HG03039 (cell line): ENCODE measurements around the gene AOAH.

Experiments used
- ATAC-seq: cut with Tn5 transposase; IDR thresholded peaks from one replicate; pipeline ENCODE4 v1.9.1; 2021; ENCODE audit warnings: mild to moderate bottlenecking, moderate library complexity; ENCODE audit not compliant: unreplicated experiment

Gene AOAH

GRCh38 chr7:36636126-36636525 is 88.2 kb downstream of the AOAH start:
- ATAC-seq, result no peak

DNA sequence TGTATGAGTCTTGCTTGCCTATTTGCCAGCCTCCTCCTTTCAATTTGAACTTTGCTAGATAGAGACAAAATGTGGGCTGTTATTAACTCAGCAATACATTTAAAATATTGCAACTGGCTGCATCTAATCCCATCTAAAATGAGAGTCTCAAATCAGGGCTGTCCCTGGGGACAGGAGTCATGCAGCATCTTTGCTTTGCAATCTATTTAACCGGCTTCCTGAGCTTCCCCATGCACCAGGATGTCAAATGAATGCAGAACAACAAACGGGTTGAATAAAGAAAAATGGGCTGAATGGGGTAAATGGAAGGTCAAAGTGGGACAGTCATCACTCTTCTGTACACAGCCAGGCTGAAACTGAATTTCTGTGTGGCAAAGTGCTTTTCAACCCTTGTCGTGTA is 89.2 kb downstream of the AOAH start:
- no peak for ATAC-seq

GRCh38 chr7:36633377-36633776 is 90.9 kb downstream of the AOAH start:
- ATAC-seq, result no peak

DNA sequence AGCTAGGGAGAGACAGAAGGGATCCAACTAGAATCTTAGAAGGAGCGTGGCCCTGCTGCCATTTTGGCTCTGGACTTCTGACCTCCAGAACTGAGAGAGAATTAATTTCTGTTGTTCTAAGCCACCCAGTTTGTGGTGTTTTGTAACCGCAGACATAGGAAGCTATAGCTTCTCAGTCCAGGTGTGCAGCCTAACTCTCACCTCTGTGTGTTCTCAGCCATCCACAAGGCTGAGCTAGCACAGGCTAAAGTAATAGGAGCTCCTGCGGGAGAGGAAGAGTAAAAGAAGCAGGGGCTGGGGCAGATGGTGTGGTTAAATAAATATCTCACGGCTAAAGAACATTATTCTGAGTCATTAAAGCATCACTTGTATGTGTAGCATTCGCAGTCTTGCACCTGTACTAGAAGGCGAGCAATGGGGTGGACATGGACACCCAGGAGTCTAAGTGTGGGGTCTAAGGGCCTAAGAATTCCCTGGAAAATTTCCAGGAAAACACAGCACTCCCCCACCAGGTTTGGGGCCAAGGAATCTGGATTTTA is 94.1 kb downstream of the AOAH start:
- ATAC-seq, result no peak

GRCh38 chr7:36629351-36629750 is 94.9 kb downstream of the AOAH start:
- ATAC-seq, result no peak

- ATAC-seq, result no peak
Observed at GRCh38 chr7:36627836-36628235, 96.5 kb downstream of the AOAH start.

DNA sequence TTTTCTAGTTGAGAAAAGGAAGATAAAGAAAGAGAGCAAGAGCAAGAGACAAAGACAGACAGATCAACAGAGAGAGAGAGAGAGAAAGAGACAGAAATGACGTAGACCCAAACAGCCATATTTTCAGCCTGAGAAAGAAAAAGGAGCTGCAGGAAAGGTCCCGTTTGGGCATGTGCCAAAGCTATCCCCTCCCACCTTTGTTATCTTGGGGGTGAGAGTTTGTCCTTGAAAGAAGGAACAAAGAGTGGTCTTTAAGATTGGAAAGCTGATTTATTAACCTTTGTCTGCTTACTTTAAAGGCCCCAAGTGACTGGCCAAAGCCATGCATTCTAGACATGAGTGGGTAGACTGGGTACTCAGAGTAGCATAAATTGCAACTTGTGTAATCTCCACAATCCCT is 98.2 kb downstream of the AOAH start:
- ATAC-seq, result no peak

DNA sequence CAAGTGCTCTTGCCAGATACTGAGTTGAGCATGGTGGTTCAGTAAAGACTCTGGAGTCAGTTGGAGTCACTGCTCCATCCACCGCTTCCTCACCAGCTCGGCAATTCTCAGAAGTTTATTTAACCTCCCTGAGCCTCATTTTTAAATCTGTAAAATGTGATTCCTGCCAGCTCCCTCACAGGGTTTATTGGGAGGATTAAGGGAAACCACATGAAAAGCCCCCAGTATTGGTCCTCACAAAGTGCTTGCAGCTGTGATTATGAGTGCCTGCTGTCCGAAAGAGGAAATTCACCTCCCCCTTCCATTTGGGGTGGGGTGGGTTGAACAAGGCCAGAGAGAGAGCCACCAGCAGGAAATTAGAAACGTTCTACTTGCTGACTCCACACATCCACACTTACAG is 99.0 kb downstream of the AOAH start:
- ATAC-seq, result no peak

DNA sequence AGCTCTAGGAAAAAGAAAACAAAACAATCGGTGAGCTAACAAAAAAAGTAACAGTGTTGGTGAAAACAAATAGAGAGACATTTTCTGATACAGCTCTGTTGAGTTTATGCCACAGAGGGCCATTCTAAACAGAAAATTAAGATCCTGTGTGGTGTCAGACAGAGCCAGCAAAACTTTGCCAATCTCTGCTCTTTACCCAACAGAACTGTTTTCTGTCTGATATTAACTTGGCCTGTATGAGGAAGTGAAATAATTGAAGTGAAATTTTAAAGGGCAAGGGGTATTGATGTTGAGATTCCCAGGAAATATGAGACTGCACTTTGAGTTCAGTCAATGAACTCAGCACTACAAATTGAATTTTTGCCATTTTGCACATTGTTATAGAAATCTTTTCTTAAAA is 101.0 kb downstream of the AOAH start:
- no peak for ATAC-seq

DNA sequence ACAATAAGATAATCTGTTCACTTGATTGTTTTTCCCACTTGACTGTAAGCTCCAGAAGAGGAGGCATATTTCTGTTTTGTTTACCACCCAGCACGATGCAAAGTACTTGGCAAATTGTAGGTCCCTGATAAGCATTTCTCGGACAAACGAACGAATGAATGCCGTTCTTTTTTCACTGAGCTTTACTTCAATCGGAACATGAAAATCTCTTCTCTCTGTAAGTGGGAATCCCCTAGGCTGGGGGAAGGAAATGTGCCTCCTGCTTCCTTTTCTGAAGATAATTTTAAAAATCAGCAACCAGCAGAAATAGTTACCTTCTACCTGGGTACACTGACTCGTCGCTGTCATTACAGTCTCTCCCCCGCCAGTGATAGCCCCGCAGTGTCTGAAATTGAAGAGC is 102.9 kb downstream of the AOAH start:
- ATAC-seq, result no peak

GRCh38 chr7:36620166-36620708 is 104.1 kb downstream of the AOAH start:
- no peak for ATAC-seq

GRCh38 chr7:36617408-36617807 is 106.9 kb downstream of the AOAH start:
- no peak for ATAC-seq

DNA sequence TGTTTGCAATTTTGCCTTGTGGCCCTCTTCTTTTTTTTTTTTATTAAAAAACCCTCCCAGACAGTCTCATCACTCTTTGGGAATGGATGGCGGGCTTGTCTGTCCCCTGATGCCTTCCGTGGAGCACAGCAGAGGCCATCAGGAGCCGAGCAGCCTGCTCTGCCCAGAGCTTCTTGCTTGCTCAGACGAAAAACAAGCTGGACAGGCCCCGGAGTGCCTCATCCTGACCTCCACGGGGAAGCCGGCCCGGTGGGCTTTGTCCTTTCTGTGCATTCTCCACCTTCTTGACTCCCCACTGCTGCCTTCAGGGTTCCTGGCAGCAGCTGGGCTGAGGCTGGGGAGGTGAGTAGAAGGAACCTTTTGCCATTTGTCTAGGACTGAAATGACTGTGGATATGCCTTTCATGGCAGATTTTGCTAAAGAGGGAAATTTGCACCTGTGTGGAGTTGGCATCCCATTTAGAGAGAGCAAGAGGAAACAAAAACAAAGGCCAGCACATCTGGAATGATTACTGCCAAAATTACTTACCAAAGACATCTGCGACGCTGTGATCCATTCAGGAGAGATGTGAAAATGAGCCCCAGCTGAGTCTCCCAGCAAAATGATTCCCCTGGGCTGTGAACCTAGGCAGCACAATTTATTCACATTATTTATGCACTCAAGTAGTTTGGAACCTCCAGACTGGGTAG is 108.3 kb downstream of the AOAH start:
- ATAC-seq, result no peak

GRCh38 chr7:36614959-36615358 is 109.3 kb downstream of the AOAH start:
- no peak for ATAC-seq

GRCh38 chr7:36613031-36613614 is 111.2 kb downstream of the AOAH start:
- ATAC-seq, result no peak

DNA sequence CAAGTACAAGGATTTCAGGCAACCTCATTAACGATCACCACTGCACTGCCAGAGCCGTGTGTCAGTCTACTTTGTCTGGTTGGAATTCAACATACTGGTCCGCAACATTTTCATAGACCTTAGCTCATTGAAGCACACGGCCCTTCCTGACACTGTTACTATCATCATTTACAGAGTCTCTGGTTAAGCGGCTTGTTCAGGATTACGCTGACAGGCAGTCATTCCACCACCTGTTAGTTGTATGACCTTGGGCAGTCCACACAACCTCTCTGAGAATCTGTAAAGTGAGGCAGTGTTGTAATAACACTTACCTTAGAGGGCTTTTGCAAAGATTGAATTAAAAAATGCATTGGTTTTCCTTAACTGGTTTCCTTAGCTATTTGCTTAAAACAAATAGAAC is 112.6 kb downstream of the AOAH start:
- no peak for ATAC-seq

- ATAC-seq, result no peak
Observed at GRCh38 chr7:36607721-36608095, 116.6 kb downstream of the AOAH start.

GRCh38 chr7:36606976-36607720 is 117.1 kb downstream of the AOAH start:
- no peak for ATAC-seq

DNA sequence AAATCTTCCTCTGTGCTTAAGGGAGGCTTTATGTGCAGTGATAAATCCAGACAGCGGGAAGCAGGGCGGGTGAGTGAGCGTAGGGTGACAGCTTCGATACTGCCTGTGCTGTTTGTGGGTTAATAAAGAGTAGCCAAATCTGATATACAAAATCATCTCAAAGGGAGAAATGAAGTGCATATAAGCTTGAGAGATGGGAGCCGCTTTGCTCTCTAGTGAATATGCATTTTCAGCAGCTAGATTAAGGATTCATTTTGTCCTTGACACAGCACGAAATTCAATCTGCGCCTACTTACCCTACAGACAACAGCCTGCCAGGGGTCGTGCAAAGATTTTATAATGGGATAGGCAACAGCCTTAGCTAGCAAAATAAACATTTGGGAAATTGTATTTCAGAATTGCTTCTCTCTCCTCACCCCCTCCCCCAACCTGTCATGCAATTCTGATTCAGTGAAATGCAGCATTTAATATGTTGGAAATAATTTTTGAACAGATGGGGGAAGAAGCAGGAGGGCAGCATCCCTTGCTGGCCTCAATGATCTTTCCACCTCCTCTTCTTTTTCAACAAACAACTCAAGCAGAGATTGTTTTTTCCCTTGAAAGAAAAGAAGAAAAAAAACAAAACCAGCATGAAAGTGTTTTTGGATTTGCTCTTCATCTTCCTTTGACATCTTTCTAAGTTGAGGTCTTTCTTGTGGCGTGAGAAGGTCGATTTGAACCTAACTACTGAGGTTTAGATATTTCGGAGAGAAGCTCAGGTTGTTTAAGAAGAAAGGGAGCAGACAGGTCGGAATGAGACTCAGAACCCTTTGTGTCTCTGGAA is 117.9 kb downstream of the AOAH start:
- ATAC-seq, result no peak

DNA sequence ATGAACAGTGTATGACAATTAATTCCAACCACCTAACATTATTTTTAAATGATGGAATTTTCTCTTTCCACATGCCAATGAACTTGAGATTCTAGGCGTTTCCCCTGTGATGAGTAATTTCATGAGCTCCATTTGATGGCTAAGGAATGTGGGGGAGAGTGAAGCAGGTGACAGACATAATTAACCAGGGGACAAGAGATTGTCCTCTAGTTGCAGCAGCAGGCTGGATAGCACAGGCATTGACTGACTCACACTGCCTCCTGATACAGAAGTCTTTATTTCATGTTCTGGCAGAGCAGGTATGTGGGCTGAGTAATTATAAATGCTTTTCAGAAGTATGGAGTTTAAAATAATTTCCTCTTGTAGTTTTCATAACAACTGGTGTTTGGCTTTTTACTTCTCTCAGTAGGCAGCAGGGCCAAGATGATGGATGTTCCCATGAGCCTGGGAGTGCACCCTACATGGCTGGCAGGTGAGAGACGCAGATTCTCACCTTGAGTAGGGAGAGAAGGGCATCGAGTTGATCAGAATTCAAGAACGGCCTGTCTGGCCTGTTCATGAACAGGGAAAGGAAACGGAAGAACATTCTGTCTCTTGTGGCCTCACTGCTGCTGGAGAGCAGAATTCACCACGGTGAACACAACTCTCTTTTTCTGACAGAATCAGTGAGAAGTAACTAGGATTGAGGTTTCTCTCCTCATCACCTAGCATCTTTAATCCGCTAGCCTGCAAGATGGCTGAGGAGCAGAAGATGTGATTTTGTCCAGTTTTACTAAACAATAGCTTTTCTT is 118.8 kb downstream of the AOAH start:
- no peak for ATAC-seq
